ENCODE data around the gene SMARCA2. TPM values are rescaled to one million over a fixed set of nuclear protein-coding genes. Genes with fewer than 3 reads are reported as not detected.

Gene SMARCA2
- total RNA-seq, 1 donor from 2014 or later, result 110 TPM

DNA sequence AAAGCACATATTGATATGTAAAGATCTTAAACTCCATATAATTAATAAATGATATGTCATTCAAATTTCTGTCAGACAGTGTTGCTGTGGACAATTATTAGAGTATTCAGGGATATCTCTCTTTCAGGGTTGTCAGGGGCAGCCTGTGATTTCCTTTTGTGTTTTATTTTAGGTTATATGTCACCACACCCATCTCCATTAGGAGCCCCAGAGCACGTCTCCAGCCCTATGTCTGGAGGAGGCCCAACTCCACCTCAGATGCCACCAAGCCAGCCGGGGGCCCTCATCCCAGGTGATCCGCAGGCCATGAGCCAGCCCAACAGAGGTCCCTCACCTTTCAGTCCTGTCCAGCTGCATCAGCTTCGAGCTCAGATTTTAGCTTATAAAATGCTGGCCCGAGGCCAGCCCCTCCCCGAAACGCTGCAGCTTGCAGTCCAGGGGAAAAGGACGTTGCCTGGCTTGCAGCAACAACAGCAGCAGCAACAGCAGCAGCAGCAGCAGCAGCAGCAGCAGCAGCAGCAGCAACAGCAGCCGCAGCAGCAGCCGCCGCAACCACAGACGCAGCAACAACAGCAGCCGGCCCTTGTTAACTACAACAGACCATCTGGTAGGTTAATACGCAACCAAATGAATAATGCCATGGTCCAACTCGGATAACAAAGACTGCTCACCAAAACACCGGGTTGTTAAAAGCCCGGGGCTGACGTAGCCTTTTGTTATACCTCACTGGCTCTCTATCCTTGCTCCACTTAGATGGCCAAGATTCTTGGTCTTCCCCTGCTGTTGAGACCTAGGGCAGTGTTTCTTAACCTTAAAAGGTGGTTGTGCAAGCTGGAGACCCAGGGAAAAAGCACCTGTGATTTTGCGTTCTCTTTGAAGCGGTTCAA lies 24.4 kb downstream of the SMARCA2 start:
- no peaks in the 10 kb centered on the region for H3K9me3 Mint-ChIP-seq (ENCODE audit: unreplicated experiment)
- H3K4me1 Mint-ChIP-seq (ENCODE audit: unreplicated experiment), result no peaks in the 10 kb centered on the region
- no peak for DNase-seq (ENCODE audit: extremely low spot score, unreplicated experiment)
- H3K27me3 Mint-ChIP-seq (ENCODE audit: unreplicated experiment), result no peaks in the 10 kb centered on the region
- peaks cover 42% of the 10 kb centered on the region for H3K36me3 Mint-ChIP-seq (ENCODE audit: unreplicated experiment)
- no peak overlapping the region for H3K27ac Mint-ChIP-seq (ENCODE audit: unreplicated experiment)
- TF ChIP-seq, protein P1, sequence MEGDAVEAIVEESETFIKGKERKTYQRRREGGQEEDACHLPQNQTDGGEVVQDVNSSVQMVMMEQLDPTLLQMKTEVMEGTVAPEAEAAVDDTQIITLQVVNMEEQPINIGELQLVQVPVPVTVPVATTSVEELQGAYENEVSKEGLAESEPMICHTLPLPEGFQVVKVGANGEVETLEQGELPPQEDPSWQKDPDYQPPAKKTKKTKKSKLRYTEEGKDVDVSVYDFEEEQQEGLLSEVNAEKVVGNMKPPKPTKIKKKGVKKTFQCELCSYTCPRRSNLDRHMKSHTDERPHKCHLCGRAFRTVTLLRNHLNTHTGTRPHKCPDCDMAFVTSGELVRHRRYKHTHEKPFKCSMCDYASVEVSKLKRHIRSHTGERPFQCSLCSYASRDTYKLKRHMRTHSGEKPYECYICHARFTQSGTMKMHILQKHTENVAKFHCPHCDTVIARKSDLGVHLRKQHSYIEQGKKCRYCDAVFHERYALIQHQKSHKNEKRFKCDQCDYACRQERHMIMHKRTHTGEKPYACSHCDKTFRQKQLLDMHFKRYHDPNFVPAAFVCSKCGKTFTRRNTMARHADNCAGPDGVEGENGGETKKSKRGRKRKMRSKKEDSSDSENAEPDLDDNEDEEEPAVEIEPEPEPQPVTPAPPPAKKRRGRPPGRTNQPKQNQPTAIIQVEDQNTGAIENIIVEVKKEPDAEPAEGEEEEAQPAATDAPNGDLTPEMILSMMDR (IDR thresholded peaks at IDR 0.05), result no peak
- H3K4me3 Mint-ChIP-seq (ENCODE audit: unreplicated experiment), result no peak overlapping the region

DNA sequence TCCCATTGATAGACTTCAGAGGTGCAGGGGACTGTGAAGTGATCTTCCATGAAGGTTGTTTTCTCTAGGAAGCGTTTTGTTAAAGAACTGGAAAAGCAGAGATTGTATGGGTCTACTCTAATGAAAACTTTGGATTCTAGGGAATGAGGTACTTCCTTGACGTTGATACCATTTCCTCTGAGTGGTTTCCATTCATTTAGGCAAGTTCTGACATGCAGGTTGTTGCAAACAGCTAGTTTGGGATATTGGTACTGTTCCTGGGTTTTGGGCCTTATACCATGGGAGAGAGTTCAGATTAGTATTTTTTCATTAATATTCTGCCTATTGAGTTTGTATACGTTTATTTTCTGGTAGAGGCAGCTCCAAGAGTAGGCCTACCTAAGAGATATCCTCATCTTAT lies 25.7 kb downstream of the SMARCA2 start:
- TF ChIP-seq, protein P1 (IDR thresholded peaks at IDR 0.05), result no peak
- Mint-ChIP-seq H3K9me3 (ENCODE audit: unreplicated experiment) (no peaks in the 10 kb centered on the region), H3K27me3 (ENCODE audit: unreplicated experiment) (no peaks in the 10 kb centered on the region), H3K4me3 (ENCODE audit: unreplicated experiment) (no peak overlapping the region), H3K4me1 (ENCODE audit: unreplicated experiment) (no peaks in the 10 kb centered on the region), H3K36me3 (ENCODE audit: unreplicated experiment) (peaks cover 36% of the 10 kb centered on the region), H3K27ac (ENCODE audit: unreplicated experiment) (no peak overlapping the region)
- no peak for DNase-seq (ENCODE audit: extremely low spot score, unreplicated experiment)

DNA sequence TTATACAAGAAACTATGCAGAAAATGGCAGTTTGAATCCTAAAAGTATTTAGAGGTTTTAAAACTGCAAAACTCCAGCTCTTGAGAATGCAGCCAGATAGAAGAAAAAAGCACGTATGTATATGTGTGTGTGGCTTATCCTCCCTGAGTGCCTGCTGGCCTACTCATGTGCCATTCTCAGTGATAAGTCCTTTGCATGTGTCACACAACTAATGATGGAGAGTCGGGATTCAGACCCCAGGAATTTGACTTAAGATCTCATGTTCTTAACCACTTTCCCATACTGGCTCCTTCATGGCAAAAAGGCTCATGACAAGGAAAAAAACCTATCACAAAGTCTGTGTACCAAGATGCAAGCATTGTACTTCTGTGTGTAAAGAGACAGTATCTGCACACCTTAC lies 26.6 kb downstream of the SMARCA2 start:
- Mint-ChIP-seq H3K4me1 (ENCODE audit: unreplicated experiment) (no peaks in the 10 kb centered on the region), H3K36me3 (ENCODE audit: unreplicated experiment) (peaks cover 32% of the 10 kb centered on the region), H3K9me3 (ENCODE audit: unreplicated experiment) (no peaks in the 10 kb centered on the region), H3K4me3 (ENCODE audit: unreplicated experiment) (no peak overlapping the region), H3K27me3 (ENCODE audit: unreplicated experiment) (no peaks in the 10 kb centered on the region), H3K27ac (ENCODE audit: unreplicated experiment) (no peak overlapping the region)
- TF ChIP-seq, protein P1 (IDR thresholded peaks at IDR 0.05), result no peak
- DNase-seq (ENCODE audit: extremely low spot score, unreplicated experiment), result no peak

GRCh38 chr9:2043243-2043642 lies 28.1 kb downstream of the SMARCA2 start:
- Mint-ChIP-seq H3K4me1 (ENCODE audit: unreplicated experiment) (peaks cover 2% of the 10 kb centered on the region), H3K36me3 (ENCODE audit: unreplicated experiment) (peaks cover 30% of the 10 kb centered on the region), H3K27ac (ENCODE audit: unreplicated experiment) (no peak overlapping the region), H3K27me3 (ENCODE audit: unreplicated experiment) (no peaks in the 10 kb centered on the region), H3K4me3 (ENCODE audit: unreplicated experiment) (no peak overlapping the region), H3K9me3 (ENCODE audit: unreplicated experiment) (no peaks in the 10 kb centered on the region)
- DNase-seq (ENCODE audit: extremely low spot score, unreplicated experiment), result no peak
- TF ChIP-seq, protein P1 (IDR thresholded peaks at IDR 0.05), result no peak

DNA sequence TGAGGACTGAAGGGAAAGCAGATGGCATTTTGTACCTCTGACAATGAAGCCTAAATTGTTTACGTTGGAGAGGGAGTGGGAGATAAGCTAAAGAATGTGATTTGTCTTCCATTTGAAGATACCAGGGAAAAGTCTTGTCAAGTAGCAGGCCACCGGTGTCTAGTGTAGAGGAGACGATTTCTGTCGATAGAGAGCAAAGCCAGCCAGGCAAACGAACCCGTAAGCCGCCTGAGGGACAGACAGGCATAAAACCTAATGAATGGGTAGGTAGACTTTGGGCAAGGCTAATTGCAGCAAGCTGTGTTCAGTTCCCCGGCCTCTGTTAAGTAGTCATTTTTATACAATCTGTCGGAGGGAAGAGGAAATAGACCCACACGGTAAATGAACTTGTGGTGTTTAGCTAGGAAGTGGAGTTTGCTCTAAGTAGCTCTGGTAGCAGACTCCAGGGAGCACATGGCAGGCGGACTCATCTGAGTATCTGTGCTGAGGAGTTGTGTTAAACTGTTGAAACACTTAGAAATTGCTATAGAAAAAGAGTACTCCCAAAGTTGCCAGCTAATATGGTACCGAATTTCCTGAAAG lies 28.8 kb downstream of the SMARCA2 start:
- H3K9me3 Mint-ChIP-seq (ENCODE audit: unreplicated experiment), result no peaks in the 10 kb centered on the region
- H3K4me1 Mint-ChIP-seq (ENCODE audit: unreplicated experiment), result peaks cover 2% of the 10 kb centered on the region
- DNase-seq (ENCODE audit: extremely low spot score, unreplicated experiment), result no peak
- H3K4me3 Mint-ChIP-seq (ENCODE audit: unreplicated experiment), result no peak overlapping the region
- H3K36me3 Mint-ChIP-seq (ENCODE audit: unreplicated experiment), result peaks cover 30% of the 10 kb centered on the region
- H3K27me3 Mint-ChIP-seq (ENCODE audit: unreplicated experiment), result no peaks in the 10 kb centered on the region
- H3K27ac Mint-ChIP-seq (ENCODE audit: unreplicated experiment), result no peak overlapping the region
- TF ChIP-seq, protein P1 (IDR thresholded peaks at IDR 0.05), result no peak
